SJCRH30 (cell line): ENCODE measurements around the gene SHC1. TPM values are rescaled to one million over a fixed set of nuclear protein-coding genes. Genes with fewer than 3 reads are reported as not detected.

Source experiments
- total RNA-seq: library from RNA; depleted of rRNA; stranded (reverse); fragments of >200 nt; shearing (Covaris generic); gene quantifications from 2 replicates; pipeline ENCODE4 v1.2.3, GENCODE V29; 2014; rRNA removed

Gene SHC1
- total RNA-seq, 1 experiment from 2014 or later = 110 TPM

Other genes starting within 250 kb of the SHC1 start
- 27.7 and 29.3 TPM in 2 replicates for gene KCNN3, start 100.5 kb downstream of the SHC1 start, total RNA-seq
- 4.6 and 4.9 TPM in 2 replicates for gene PMVK, start 34.0 kb downstream of the SHC1 start, total RNA-seq
- gene PBXIP1, start 14.6 kb downstream of the SHC1 start, total RNA-seq = 40.2 TPM in 2 replicates
- gene PYGO2, start 9.0 kb downstream of the SHC1 start, total RNA-seq = 29.4 and 29.8 TPM in 2 replicates
- gene CKS1B, start 3.9 kb upstream of the SHC1 start, total RNA-seq = 299 and 303 TPM in 2 replicates
- gene FLAD1, start 12.6 kb upstream of the SHC1 start, total RNA-seq = 25.6 and 28.0 TPM in 2 replicates
- gene LENEP, start 22.8 kb upstream of the SHC1 start, total RNA-seq = not detected in 2 replicates
- 4.8 and 5.6 TPM in 2 replicates for gene ZBTB7B, start 32.1 kb upstream of the SHC1 start, total RNA-seq
- gene DCST2, start 63.0 kb upstream of the SHC1 start, total RNA-seq = not detected in 2 replicates
- gene DCST1, start 63.1 kb upstream of the SHC1 start, total RNA-seq = not detected in 2 replicates
- 16.9 and 18.3 TPM in 2 replicates for gene ADAM15, start 80.6 kb upstream of the SHC1 start, total RNA-seq
- gene EFNA4, start 93.0 kb upstream of the SHC1 start, total RNA-seq = 15.3 and 17.8 TPM in 2 replicates
- 3.5 and 4.2 TPM in 2 replicates for gene EFNA3, start 108.1 kb upstream of the SHC1 start, total RNA-seq
- 1.8 and 2.2 TPM in 2 replicates for gene EFNA1, start 157.1 kb upstream of the SHC1 start, total RNA-seq
- gene SLC50A1, start 165.1 kb upstream of the SHC1 start, total RNA-seq = 12.9 and 14.8 TPM in 2 replicates
- gene DPM3, start 169.8 kb upstream of the SHC1 start, total RNA-seq = 16.1 and 16.8 TPM in 2 replicates
- gene KRTCAP2, start 202.6 kb upstream of the SHC1 start, total RNA-seq = 84.2 and 90.9 TPM in 2 replicates
- gene TRIM46, start 203.1 kb upstream of the SHC1 start, total RNA-seq = 0.79 and 1.0 TPM in 2 replicates
- 4.1 and 4.5 TPM in 2 replicates for gene THBS3, start 237.2 kb upstream of the SHC1 start, total RNA-seq
- 25.2 and 31.7 TPM in 2 replicates for gene MTX1, start 237.9 kb upstream of the SHC1 start, total RNA-seq